ENCODE data around the gene FGD5.

FGD5 gene

GRCh38 chr3:14927308-14927707, 108.5 kb downstream of the FGD5 start:
- H3K9ac ChIP-seq (ENCODE audit: low read length) = no peak overlapping the region
- TF ChIP-seq CTCF (IDR thresholded peaks at IDR 0.05; ENCODE audit: low read length) (no peak), EZH2 (IDR thresholded peaks at IDR 0.05; ENCODE audit: borderline replicate concordance, low read length) (no peak)
- no peaks in the 10 kb centered on the region for H3K79me2 ChIP-seq (ENCODE audit: insufficient read depth, low read length)
- H3K4me1 ChIP-seq (ENCODE audit: insufficient read depth, low read length, severe bottlenecking) = no peaks in the 10 kb centered on the region
- H3K27me3 ChIP-seq (ENCODE audit: insufficient read depth, low read length) = no peaks in the 10 kb centered on the region
- H3K36me3 ChIP-seq (ENCODE audit: insufficient read depth, low read length) = no peaks in the 10 kb centered on the region
- H3F3A ChIP-seq (ENCODE audit: insufficient read depth, low read length) = no peaks in the 10 kb centered on the region
- no peak overlapping the region for H3K4me3 ChIP-seq (ENCODE audit: low read depth, low read length, poor library complexity, severe bottlenecking)
- H3K9me2 ChIP-seq (ENCODE audit: low read depth, low read length) = no peaks in the 10 kb centered on the region
- H3K4me2 ChIP-seq (ENCODE audit: low read length) = no peak overlapping the region
- no peak overlapping the region for H2AFZ ChIP-seq (ENCODE audit: low read length)
- no peaks in the 10 kb centered on the region for H4K20me1 ChIP-seq (ENCODE audit: insufficient read depth, low read length)
- H3K9me3 ChIP-seq (ENCODE audit: low read length) = no peaks in the 10 kb centered on the region
- no peak overlapping the region for H3K27ac ChIP-seq (ENCODE audit: low read depth, low read length, poor library complexity, severe bottlenecking)

GRCh38 chr3:14929310-14930074, 110.7 kb downstream of the FGD5 start:
- no peak for TF ChIP-seq EZH2 (IDR thresholded peaks at IDR 0.05; ENCODE audit: borderline replicate concordance, low read length)
- TF ChIP-seq CTCF (IDR thresholded peaks at IDR 0.05; ENCODE audit: low read length) = no peak
- Histone ChIP-seq H3K27me3 (ENCODE audit: insufficient read depth, low read length) (no peaks in the 10 kb centered on the region), H3K9me3 (ENCODE audit: low read length) (no peaks in the 10 kb centered on the region), H3K9ac (ENCODE audit: low read length) (no peak overlapping the region), H3K79me2 (ENCODE audit: insufficient read depth, low read length) (no peaks in the 10 kb centered on the region), H2AFZ (ENCODE audit: low read length) (no peak overlapping the region), H3K4me1 (ENCODE audit: insufficient read depth, low read length, severe bottlenecking) (no peaks in the 10 kb centered on the region), H3K9me2 (ENCODE audit: low read depth, low read length) (no peaks in the 10 kb centered on the region), H4K20me1 (ENCODE audit: insufficient read depth, low read length) (no peaks in the 10 kb centered on the region), H3K4me2 (ENCODE audit: low read length) (no peak overlapping the region), H3K36me3 (ENCODE audit: insufficient read depth, low read length) (no peaks in the 10 kb centered on the region), H3K27ac (ENCODE audit: low read depth, low read length, poor library complexity, severe bottlenecking) (no peak overlapping the region), H3F3A (ENCODE audit: insufficient read depth, low read length) (no peaks in the 10 kb centered on the region), H3K4me3 (ENCODE audit: low read depth, low read length, poor library complexity, severe bottlenecking) (no peak overlapping the region)

GRCh38 chr3:14933820-14934425, 115.2 kb downstream of the FGD5 start:
- H3F3A ChIP-seq (ENCODE audit: insufficient read depth, low read length) = no peaks in the 10 kb centered on the region
- H3K4me3 ChIP-seq (ENCODE audit: low read depth, low read length, poor library complexity, severe bottlenecking) = no peak overlapping the region
- H3K27ac ChIP-seq (ENCODE audit: low read depth, low read length, poor library complexity, severe bottlenecking) = no peak overlapping the region
- H3K27me3 ChIP-seq (ENCODE audit: insufficient read depth, low read length) = no peaks in the 10 kb centered on the region
- no peak for TF ChIP-seq CTCF (IDR thresholded peaks at IDR 0.05; ENCODE audit: low read length)
- TF ChIP-seq EZH2 (IDR thresholded peaks at IDR 0.05; ENCODE audit: borderline replicate concordance, low read length) = no peak
- H3K9me2 ChIP-seq (ENCODE audit: low read depth, low read length) = no peaks in the 10 kb centered on the region
- no peaks in the 10 kb centered on the region for H3K36me3 ChIP-seq (ENCODE audit: insufficient read depth, low read length)
- no peaks in the 10 kb centered on the region for H3K4me1 ChIP-seq (ENCODE audit: insufficient read depth, low read length, severe bottlenecking)
- no peak overlapping the region for H3K9ac ChIP-seq (ENCODE audit: low read length)
- H2AFZ ChIP-seq (ENCODE audit: low read length) = no peak overlapping the region
- H4K20me1 ChIP-seq (ENCODE audit: insufficient read depth, low read length) = no peaks in the 10 kb centered on the region
- no peaks in the 10 kb centered on the region for H3K79me2 ChIP-seq (ENCODE audit: insufficient read depth, low read length)
- H3K4me2 ChIP-seq (ENCODE audit: low read length) = no peak overlapping the region
- no peaks in the 10 kb centered on the region for H3K9me3 ChIP-seq (ENCODE audit: low read length)
